Measurements from ENCODE around the gene HYDIN.

HYDIN gene

DNA sequence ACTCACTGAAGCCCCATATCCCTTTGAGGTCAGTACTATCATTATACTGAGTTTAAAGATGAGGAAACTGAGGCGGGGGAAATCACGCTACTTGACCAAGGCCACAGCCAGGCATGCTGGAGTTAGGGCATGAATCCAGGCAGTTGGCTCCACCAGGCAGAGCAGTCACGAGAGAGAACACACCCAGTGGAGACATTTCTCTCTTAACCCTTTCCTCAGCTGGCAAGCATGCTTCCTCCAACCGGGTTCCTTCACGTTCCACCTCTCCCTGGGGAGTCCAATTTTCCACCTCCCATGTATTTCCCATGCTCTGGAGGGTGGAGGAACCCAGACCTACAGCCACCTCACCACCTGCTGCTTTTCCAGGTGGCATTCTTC is 462.3 kb downstream of the HYDIN start:
- DNase-seq (ENCODE audit: low read depth in 2 of 2) = no peak
- no peak overlapping the region for H3K4me3 ChIP-seq (replicated peaks in 1 of 2; ENCODE audit: low read depth in 2 of 2, low read length in 2 of 2)
- TF ChIP-seq, protein P1, sequence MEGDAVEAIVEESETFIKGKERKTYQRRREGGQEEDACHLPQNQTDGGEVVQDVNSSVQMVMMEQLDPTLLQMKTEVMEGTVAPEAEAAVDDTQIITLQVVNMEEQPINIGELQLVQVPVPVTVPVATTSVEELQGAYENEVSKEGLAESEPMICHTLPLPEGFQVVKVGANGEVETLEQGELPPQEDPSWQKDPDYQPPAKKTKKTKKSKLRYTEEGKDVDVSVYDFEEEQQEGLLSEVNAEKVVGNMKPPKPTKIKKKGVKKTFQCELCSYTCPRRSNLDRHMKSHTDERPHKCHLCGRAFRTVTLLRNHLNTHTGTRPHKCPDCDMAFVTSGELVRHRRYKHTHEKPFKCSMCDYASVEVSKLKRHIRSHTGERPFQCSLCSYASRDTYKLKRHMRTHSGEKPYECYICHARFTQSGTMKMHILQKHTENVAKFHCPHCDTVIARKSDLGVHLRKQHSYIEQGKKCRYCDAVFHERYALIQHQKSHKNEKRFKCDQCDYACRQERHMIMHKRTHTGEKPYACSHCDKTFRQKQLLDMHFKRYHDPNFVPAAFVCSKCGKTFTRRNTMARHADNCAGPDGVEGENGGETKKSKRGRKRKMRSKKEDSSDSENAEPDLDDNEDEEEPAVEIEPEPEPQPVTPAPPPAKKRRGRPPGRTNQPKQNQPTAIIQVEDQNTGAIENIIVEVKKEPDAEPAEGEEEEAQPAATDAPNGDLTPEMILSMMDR (IDR thresholded peaks at IDR 0.05; ENCODE audit: low read depth, low read length) = no peak

- TF ChIP-seq, protein P1 (IDR thresholded peaks at IDR 0.05; ENCODE audit: low read depth, low read length) = no peak
- H3K4me3 ChIP-seq (replicated peaks in 1 of 2; ENCODE audit: low read depth in 2 of 2, low read length in 2 of 2) = no peak overlapping the region
- DNase-seq (ENCODE audit: low read depth in 2 of 2) = peak in 1 of 2 donors; percentile 23
Measured at GRCh38 chr16:70767377-70768202, 462.9 kb downstream of the HYDIN start.

- DNase-seq (ENCODE audit: low read depth in 2 of 2) = no peak
- TF ChIP-seq, protein P1 (IDR thresholded peaks at IDR 0.05; ENCODE audit: low read depth, low read length) = no peak
- H3K4me3 ChIP-seq (replicated peaks in 1 of 2; ENCODE audit: low read depth in 2 of 2, low read length in 2 of 2) = no peak overlapping the region
Measured at GRCh38 chr16:70766658-70767057, 463.9 kb downstream of the HYDIN start.

- H3K4me3 ChIP-seq (replicated peaks in 1 of 2; ENCODE audit: low read depth in 2 of 2, low read length in 2 of 2) = no peak overlapping the region
- TF ChIP-seq, protein P1 (IDR thresholded peaks at IDR 0.05; ENCODE audit: low read depth, low read length) = no peak
Measured at GRCh38 chr16:70766176-70766575, 464.3 kb downstream of the HYDIN start.

DNA sequence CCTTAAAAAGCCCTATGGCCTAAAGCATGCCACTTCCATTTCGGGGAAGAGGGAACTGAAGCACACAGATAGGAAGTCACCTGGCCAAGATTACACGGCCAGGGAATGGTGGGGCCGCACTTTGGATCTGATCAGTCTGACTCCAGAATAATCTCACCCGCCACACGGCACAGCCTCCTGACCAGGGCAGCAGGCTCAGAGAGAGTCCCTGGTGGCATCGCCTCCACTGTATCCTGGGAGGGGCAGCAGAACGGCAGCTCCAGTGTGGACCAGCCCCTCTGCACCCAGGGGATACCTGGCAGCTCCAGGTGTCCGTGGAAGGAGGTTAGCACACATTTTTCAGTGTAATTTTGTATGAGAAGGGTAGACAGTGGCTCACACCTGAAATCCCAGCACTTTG is 465.0 kb downstream of the HYDIN start:
- no peak for DNase-seq (ENCODE audit: low read depth in 2 of 2)
- H3K4me3 ChIP-seq (replicated peaks in 1 of 2; ENCODE audit: low read depth in 2 of 2, low read length in 2 of 2) = no peak overlapping the region
- TF ChIP-seq, protein P1 (IDR thresholded peaks at IDR 0.05; ENCODE audit: low read depth, low read length) = no peak

More at GRCh38 chr16:70766176-70766575, 464.3 kb downstream of the HYDIN start:
- no peak for DNase-seq (ENCODE audit: low read depth in 2 of 2)

- DNase-seq (ENCODE audit: low read depth in 2 of 2) = no peak
- no peak overlapping the region for H3K4me3 ChIP-seq (replicated peaks in 1 of 2; ENCODE audit: low read depth in 2 of 2, low read length in 2 of 2)
- TF ChIP-seq, protein P1 (IDR thresholded peaks at IDR 0.05; ENCODE audit: low read depth, low read length) = no peak
Measured at GRCh38 chr16:70764632-70765031, 465.9 kb downstream of the HYDIN start.

All from cardiac fibroblast (primary cell).